Measurements from ENCODE around the gene AGBL2.
"Not testable (repeated sequence)": the region's sequence is repeated elsewhere in the genome, so short reads cannot be mapped to it uniquely, and the experiment has no call there.

The AGBL2 gene, protein sequence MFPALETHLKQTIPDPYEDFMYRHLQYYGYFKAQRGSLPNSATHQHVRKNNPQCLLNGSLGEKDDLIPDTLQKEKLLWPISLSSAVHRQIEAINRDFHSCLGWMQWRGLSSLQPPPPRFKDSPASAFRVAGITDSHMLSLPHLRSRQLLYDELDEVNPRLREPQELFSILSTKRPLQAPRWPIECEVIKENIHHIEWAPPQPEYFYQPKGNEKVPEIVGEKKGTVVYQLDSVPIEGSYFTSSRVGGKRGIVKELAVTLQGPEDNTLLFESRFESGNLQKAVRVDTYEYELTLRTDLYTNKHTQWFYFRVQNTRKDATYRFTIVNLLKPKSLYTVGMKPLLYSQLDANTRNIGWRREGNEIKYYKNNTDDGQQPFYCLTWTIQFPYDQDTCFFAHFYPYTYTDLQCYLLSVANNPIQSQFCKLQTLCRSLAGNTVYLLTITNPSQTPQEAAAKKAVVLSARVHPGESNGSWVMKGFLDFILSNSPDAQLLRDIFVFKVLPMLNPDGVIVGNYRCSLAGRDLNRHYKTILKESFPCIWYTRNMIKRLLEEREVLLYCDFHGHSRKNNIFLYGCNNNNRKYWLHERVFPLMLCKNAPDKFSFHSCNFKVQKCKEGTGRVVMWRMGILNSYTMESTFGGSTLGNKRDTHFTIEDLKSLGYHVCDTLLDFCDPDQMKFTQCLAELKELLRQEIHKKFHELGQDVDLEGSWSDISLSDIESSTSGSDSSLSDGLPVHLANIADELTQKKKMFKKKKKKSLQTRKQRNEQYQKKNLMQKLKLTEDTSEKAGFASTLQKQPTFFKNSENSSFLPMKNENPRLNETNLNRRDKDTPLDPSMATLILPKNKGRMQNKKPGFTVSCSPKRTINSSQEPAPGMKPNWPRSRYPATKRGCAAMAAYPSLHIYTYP

DNA sequence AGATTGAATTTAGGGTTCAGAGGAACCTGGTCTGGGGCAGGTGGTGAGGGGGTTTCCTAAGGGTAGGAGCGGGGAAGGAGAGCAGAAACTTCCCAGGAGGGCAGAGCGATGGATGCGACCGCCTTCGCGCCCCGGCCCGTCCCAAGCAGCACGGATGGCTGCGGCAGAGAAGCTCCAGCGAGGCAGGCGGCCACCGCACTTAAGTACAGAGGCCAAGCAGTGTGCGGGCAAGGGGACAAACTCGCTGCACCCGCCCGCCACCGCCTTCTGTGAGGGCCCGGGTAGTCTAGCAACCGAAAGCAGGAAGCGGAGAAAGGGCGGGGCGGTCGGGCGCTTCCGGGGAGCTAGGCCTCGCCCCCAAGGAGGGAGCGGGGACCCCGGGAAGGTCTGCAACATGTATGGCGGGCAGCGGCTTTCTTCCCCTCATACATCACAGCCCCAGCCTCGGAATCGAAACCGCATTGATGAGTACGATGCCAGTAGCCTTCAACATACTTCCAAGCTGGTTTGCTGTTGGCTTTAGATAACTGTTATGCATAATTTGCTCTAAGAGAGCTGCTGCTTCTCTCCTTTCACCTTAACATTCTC, at the start of gene AGBL2:
TSS of gene AGBL2 (minus strand) at position 288 of the 588 bp plus-strand sequence. CDS start 719 bp downstream, outside the sequence.
- Histone ChIP-seq H3K4me3 (ENCODE audit: low read length, poor library complexity, severe bottlenecking) (peak within 1 kb of the TSS; percentile 81), H3K27me3 (ENCODE audit: insufficient read depth, low read length, poor library complexity, severe bottlenecking) (no peaks in the 10 kb centered on the region), H3K36me3 (ENCODE audit: insufficient read depth, low read length) (peaks cover 42% of the 10 kb centered on the region), H3K4me2 (ENCODE audit: low read depth, low read length, poor library complexity, severe bottlenecking) (peak within 1 kb of the TSS; percentile 66), H3K9me3 (ENCODE audit: insufficient read depth, low read depth, low read length) (no peaks in the 10 kb centered on the region), H3K9ac (ENCODE audit: low read depth, low read length, poor library complexity, severe bottlenecking) (peak within 1 kb of the TSS; percentile 70), H3K9me2 (replicated peaks; ENCODE audit: low read depth, low read length) (no peaks in the 10 kb centered on the region), H3K79me2 (ENCODE audit: insufficient read depth, low read length) (no peaks in the 10 kb centered on the region), H3F3A (ENCODE audit: low read depth) (peaks cover 18% of the 10 kb centered on the region), H4K20me1 (ENCODE audit: insufficient read depth, low read length, poor library complexity, severe bottlenecking) (no peaks in the 10 kb centered on the region), H3K4me1 (ENCODE audit: insufficient read depth, low read length, poor library complexity, severe bottlenecking) (peaks cover 10% of the 10 kb centered on the region), H2AFZ (ENCODE audit: low read length) (peak within 1 kb of the TSS; percentile 74)
- TF ChIP-seq, protein P1, sequence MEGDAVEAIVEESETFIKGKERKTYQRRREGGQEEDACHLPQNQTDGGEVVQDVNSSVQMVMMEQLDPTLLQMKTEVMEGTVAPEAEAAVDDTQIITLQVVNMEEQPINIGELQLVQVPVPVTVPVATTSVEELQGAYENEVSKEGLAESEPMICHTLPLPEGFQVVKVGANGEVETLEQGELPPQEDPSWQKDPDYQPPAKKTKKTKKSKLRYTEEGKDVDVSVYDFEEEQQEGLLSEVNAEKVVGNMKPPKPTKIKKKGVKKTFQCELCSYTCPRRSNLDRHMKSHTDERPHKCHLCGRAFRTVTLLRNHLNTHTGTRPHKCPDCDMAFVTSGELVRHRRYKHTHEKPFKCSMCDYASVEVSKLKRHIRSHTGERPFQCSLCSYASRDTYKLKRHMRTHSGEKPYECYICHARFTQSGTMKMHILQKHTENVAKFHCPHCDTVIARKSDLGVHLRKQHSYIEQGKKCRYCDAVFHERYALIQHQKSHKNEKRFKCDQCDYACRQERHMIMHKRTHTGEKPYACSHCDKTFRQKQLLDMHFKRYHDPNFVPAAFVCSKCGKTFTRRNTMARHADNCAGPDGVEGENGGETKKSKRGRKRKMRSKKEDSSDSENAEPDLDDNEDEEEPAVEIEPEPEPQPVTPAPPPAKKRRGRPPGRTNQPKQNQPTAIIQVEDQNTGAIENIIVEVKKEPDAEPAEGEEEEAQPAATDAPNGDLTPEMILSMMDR (conservative IDR thresholded peaks at IDR 0.05; ENCODE audit: low read length): no peak
- TF ChIP-seq EZH2phosphoT487 (IDR thresholded peaks at IDR 0.05; ENCODE audit: borderline replicate concordance): no peak

DNA sequence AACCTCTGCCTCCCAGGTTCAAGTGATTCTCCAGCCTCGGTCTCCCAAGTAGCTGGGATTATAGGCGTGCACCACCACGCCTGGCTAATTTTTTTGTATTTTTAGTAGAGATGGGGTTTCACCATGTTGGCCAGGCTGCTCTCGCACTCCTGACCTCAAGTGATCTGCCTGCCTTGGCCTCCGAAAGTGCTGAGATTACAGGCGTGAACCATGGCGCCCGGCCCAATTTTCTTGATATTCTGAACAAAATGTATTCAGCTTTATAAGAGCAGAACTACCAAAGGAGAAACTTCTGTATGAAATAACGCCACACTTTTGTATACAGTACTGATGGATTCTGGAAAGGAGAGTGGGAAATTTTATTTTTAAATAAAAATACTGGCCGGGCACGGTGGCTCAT, 44.1 kb upstream of the AGBL2 start:
- H3K27me3 ChIP-seq (ENCODE audit: insufficient read depth, low read length, poor library complexity, severe bottlenecking): not testable (repeated sequence)
- H3K79me2 ChIP-seq (ENCODE audit: insufficient read depth, low read length): peaks cover 77% of the 10 kb centered on the region

DNA sequence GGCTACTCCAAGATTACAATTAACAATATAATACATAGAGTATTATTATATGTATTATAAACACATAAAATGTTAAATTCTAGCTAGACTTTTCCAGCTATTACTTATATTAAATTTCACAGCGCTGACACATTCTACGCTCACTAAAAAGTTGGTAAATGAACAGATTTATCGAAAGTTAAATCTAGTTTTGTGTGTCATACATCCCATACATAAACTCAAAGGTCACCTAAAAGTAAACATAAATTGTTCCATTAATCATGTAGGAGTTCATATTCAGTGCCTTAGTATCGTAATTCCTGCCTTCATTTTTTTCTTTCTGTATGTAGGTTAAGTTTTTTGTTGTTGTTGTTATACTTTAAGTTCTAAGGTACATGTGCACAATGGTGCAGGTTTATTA, 41.0 kb upstream of the AGBL2 start:
- Histone ChIP-seq H3K36me3 (ENCODE audit: insufficient read depth, low read length) (peaks cover 67% of the 10 kb centered on the region), H3K27me3 (ENCODE audit: insufficient read depth, low read length, poor library complexity, severe bottlenecking) (no peaks in the 10 kb centered on the region)
- no peak for TF ChIP-seq EZH2phosphoT487 (IDR thresholded peaks at IDR 0.05; ENCODE audit: borderline replicate concordance)
- TF ChIP-seq, protein P1 (conservative IDR thresholded peaks at IDR 0.05; ENCODE audit: low read length): no peak

More for the DNA sequence above, 44.1 kb upstream of the AGBL2 start:
- not testable (repeated sequence) for H3K4me3 ChIP-seq (ENCODE audit: low read length, poor library complexity, severe bottlenecking); H3K4me1 ChIP-seq (ENCODE audit: insufficient read depth, low read length, poor library complexity, severe bottlenecking); H3K9me2 ChIP-seq (replicated peaks; ENCODE audit: low read depth, low read length); H3K4me2 ChIP-seq (ENCODE audit: low read depth, low read length, poor library complexity, severe bottlenecking); H3K9ac ChIP-seq (ENCODE audit: low read depth, low read length, poor library complexity, severe bottlenecking); H3F3A ChIP-seq (ENCODE audit: low read depth); H2AFZ ChIP-seq (ENCODE audit: low read length); H3K9me3 ChIP-seq (ENCODE audit: insufficient read depth, low read depth, low read length)
- Histone ChIP-seq H3K36me3 (ENCODE audit: insufficient read depth, low read length) (peaks cover 58% of the 10 kb centered on the region; the same call in 1 of the 2 replicates), H4K20me1 (ENCODE audit: insufficient read depth, low read length, poor library complexity, severe bottlenecking) (peaks cover 33% of the 10 kb centered on the region)

More for the DNA sequence above, 41.0 kb upstream of the AGBL2 start:
- H3K79me2 ChIP-seq (ENCODE audit: insufficient read depth, low read length): peaks cover 63% of the 10 kb centered on the region
- no peak overlapping the region for H3K4me2 ChIP-seq (ENCODE audit: low read depth, low read length, poor library complexity, severe bottlenecking)
- H2AFZ ChIP-seq (ENCODE audit: low read length): no peak overlapping the region
- H3K4me1 ChIP-seq (ENCODE audit: insufficient read depth, low read length, poor library complexity, severe bottlenecking): no peaks in the 10 kb centered on the region
- H3K4me3 ChIP-seq (ENCODE audit: low read length, poor library complexity, severe bottlenecking): no peak overlapping the region
- no peaks in the 10 kb centered on the region for H3K9me3 ChIP-seq (ENCODE audit: insufficient read depth, low read depth, low read length)
- H4K20me1 ChIP-seq (ENCODE audit: insufficient read depth, low read length, poor library complexity, severe bottlenecking): peaks cover 21% of the 10 kb centered on the region
- H3K9ac ChIP-seq (ENCODE audit: low read depth, low read length, poor library complexity, severe bottlenecking): no peak overlapping the region
- H3F3A ChIP-seq (ENCODE audit: low read depth): no peaks in the 10 kb centered on the region
- no peaks in the 10 kb centered on the region for H3K9me2 ChIP-seq (replicated peaks; ENCODE audit: low read depth, low read length)
